Mucosa of descending colon (tissue), 3 donors: ENCODE measurements around the gene RIBC2. TPM values are rescaled to one million over a fixed set of nuclear protein-coding genes. Genes with fewer than 3 reads are reported as not detected.

Experiments
- ATAC-seq: fragments of 200-7000 bp; cut with Tn5 transposase; one replicate; pipeline ENCODE4 v1.9.1; 2020; ENCODE audit warnings: mild to moderate bottlenecking, moderate library complexity
- DNase-seq, 3 donors: peaks; one replicate each; pipeline ENCODE4 v3.0.0-alpha.2; 2020
- H3K36me3 ChIP-seq: fragments of 200-600 bp; one replicate; pipeline ENCODE4 v1.8.0; 2021; ENCODE audit warnings: low read depth, mild to moderate bottlenecking
- H3K4me1 ChIP-seq: fragments of 200-600 bp; one replicate; pipeline ENCODE4 v1.8.0; 2021; ENCODE audit warnings: low read depth, mild to moderate bottlenecking
- H3K4me3 ChIP-seq: fragments of 200-600 bp; one replicate; pipeline ENCODE4 v1.8.0; 2021; ENCODE audit warnings: mild to moderate bottlenecking
- H3K9me3 ChIP-seq: fragments of 200-600 bp; one replicate; pipeline ENCODE4 v1.8.0; 2021; ENCODE audit warnings: mild to moderate bottlenecking
- CTCF ChIP-seq: fragments of 200-600 bp; IDR thresholded peaks from one replicate; pipeline ENCODE4 v1.8.0; 2022; ENCODE audit warnings: antibody characterized with exemption, mild to moderate bottlenecking
- intact Hi-C, 2 donors: fragments of 100-400 bp; cut with DNase I in 1 of 2; cut with micrococcal nuclease in 1 of 2; formaldehyde crosslinking; loops; one replicate each; pipeline versions ENCODE4 v1.11.0 to v1.11.1; 2022; cut with DNase I, micrococcal nuclease
- total RNA-seq, 3 donors: library from RNA; stranded (reverse); fragmentation: NEBNext Ultra II Directional in 2 of 3; extraction: Animal tissue kit (Norgen Biotek cat#: 25700) in 2 of 3; gene quantifications; one replicate each; pipeline versions ENCODE4 v1.2.1 to v1.2.4, GENCODE V29; 2021 to 2023
- donor health status: DM: no; HTN: no; CAD: no; lungs with moderate emphysema.
- donor health status: DM: no; HTN: no; CAD: no.
- donor health status: DM: no; HTN: yes; CAD: no.

RIBC2 gene
- total RNA-seq, 3 donors from 2014 or later, result 0.41 to 2.6 (median 1.6) TPM

GRCh38 chr22:45424241-45424731 lies 10.8 kb downstream of the RIBC2 start:
- no peak for DNase-seq
- no peaks in the 10 kb centered on the region for H3K4me1 ChIP-seq
- intact Hi-C loops, result no loop called here
- no peaks in the 10 kb centered on the region for H3K36me3 ChIP-seq
- no peak for ATAC-seq
- no peak overlapping the region for H3K4me3 ChIP-seq
- no peaks in the 10 kb centered on the region for H3K9me3 ChIP-seq
- TF ChIP-seq CTCF, result no peak

DNA sequence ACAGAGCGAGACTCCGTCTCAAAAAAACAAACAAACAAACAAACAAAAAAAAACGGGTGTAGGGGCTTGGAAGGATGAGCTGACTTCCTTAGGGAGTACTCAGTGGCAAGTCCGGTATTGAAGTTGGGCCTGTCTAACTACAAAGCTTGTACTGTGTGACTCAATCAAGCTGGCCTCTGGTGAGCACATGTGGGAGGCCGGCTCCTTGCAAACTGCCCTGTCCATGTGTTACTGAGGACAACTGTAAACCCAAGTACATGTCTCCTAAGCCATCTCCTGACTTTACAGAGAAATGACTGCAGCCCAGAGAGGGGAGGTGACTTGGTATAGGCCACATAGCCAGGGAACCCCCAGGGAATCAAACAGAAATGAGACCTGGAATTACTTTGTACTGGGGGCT lies 11.6 kb downstream of the RIBC2 start:
- H3K4me3 ChIP-seq, result no peak overlapping the region
- no peaks in the 10 kb centered on the region for H3K36me3 ChIP-seq
- intact Hi-C loops, result no loop called here
- no peaks in the 10 kb centered on the region for H3K4me1 ChIP-seq
- H3K9me3 ChIP-seq, result no peaks in the 10 kb centered on the region
- TF ChIP-seq CTCF, result no peak
- ATAC-seq, result no peak
- no peak for DNase-seq

- no peaks in the 10 kb centered on the region for H3K36me3 ChIP-seq
- no peaks in the 10 kb centered on the region for H3K9me3 ChIP-seq
- intact Hi-C loops, result no loop called here
- no peak overlapping the region for H3K4me3 ChIP-seq
- H3K4me1 ChIP-seq, result no peaks in the 10 kb centered on the region
- TF ChIP-seq CTCF, result no peak
- no peak for ATAC-seq
- DNase-seq, result no peak
These were observed 12.2 kb downstream of the RIBC2 start for GRCh38 chr22:45425531-45426265.

GRCh38 chr22:45426387-45426786 lies 12.9 kb downstream of the RIBC2 start:
- Histone ChIP-seq H3K4me1 (no peaks in the 10 kb centered on the region), H3K4me3 (no peak overlapping the region), H3K9me3 (no peaks in the 10 kb centered on the region), H3K36me3 (no peaks in the 10 kb centered on the region)
- no peak for TF ChIP-seq CTCF
- no peak for DNase-seq
- ATAC-seq, result no peak
- intact Hi-C loops, result no loop called here

DNA sequence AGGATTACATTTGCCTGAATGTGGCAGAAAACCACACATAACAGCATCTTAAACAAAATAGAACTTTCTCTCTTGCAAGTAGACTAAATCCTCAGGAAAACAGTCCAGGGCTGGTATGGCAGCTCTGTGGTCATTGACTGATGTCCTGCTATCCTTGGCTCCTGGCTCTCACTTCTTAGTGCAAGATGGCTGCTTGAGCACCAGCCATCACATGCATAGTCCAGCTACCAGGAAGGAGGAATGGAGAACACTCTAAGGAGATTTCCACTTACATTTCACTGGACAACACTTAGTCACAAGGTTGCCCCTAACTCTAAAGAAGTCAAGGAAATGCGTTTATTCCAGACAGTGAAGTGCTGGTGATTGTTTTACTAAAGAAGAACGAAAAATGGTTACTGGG lies 13.6 kb downstream of the RIBC2 start:
- no peaks in the 10 kb centered on the region for H3K9me3 ChIP-seq
- H3K36me3 ChIP-seq, result no peaks in the 10 kb centered on the region
- ATAC-seq (no peak), DNase-seq (no peak)
- no peak overlapping the region for H3K4me3 ChIP-seq
- no peak for TF ChIP-seq CTCF
- no peaks in the 10 kb centered on the region for H3K4me1 ChIP-seq
- intact Hi-C loops, result no loop called here
